ENCODE measurements around the gene PKN2.

The PKN2 gene

GRCh38 chr1:88647749-88648415 lies 36.2 kb upstream of the PKN2 start:
- no peak for TF ChIP-seq CTCF (IDR thresholded peaks at IDR 0.05; ENCODE audit: low read length, missing control alignments)
- DNase-seq (ENCODE audit: low read depth), result no peak

GRCh38 chr1:88648706-88649105 lies 35.4 kb upstream of the PKN2 start:
- DNase-seq (ENCODE audit: low read depth), result no peak
- no peak for TF ChIP-seq CTCF (IDR thresholded peaks at IDR 0.05; ENCODE audit: low read length, missing control alignments)
- H3K4me3 ChIP-seq (replicated peaks; ENCODE audit: low read depth, low read length), result no peak overlapping the region

More at GRCh38 chr1:88647749-88648415, 36.2 kb upstream of the PKN2 start:
- no peak overlapping the region for H3K4me3 ChIP-seq (replicated peaks; ENCODE audit: low read depth, low read length)

GRCh38 chr1:88649932-88650331 lies 34.1 kb upstream of the PKN2 start:
- DNase-seq (ENCODE audit: low read depth), result no peak
- no peak overlapping the region for H3K4me3 ChIP-seq (replicated peaks; ENCODE audit: low read depth, low read length)
- TF ChIP-seq CTCF (IDR thresholded peaks at IDR 0.05; ENCODE audit: low read length, missing control alignments), result no peak

DNA sequence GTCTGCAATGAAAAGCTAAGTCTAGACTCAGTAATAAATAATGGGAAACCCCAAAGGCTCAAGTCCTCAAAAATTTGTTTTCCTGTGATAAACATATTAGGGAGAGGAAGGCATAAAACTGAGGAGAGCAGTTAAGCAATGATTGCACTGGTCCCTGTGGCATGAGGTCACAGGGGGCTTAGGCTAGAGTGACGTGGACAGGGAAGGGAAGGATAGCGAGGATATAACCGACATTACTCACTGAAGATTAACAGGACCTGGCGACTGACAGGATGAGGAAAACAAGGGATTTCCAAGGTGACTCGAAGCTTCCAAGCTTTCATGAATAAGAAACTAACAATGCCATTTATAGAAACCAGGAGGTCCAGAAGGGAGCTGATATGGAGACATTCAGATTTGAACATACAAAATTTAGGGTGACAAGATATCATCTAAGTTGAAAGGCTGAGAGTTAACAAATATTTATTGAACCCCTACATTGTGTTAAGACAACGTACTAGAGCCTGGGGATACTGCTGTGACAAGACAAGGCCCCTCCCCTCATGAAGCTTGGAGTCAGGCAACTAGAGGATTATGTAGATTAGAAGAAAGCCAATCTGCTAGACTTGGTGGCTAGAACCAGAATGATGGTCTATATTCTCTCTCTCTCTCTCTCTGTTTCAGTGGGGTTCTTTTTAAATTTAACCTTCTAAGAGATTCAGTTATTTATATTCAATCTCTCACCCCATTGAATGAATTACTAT lies 33.2 kb upstream of the PKN2 start:
- H3K4me3 ChIP-seq (replicated peaks; ENCODE audit: low read depth, low read length), result no peak overlapping the region
- TF ChIP-seq CTCF (IDR thresholded peaks at IDR 0.05; ENCODE audit: low read length, missing control alignments), result no peak
- peak; percentile 23 for DNase-seq (ENCODE audit: low read depth)

GRCh38 chr1:88655140-88655539 lies 28.9 kb upstream of the PKN2 start:
- no peak for TF ChIP-seq CTCF (IDR thresholded peaks at IDR 0.05; ENCODE audit: low read length, missing control alignments)
- DNase-seq (ENCODE audit: low read depth), result no peak
- H3K4me3 ChIP-seq (replicated peaks; ENCODE audit: low read depth, low read length), result no peak overlapping the region

GRCh38 chr1:88655685-88656299 lies 28.3 kb upstream of the PKN2 start:
- TF ChIP-seq CTCF (IDR thresholded peaks at IDR 0.05; ENCODE audit: low read length, missing control alignments), result peak; percentile 53
- peak; percentile 64 for DNase-seq (ENCODE audit: low read depth)
- no peak overlapping the region for H3K4me3 ChIP-seq (replicated peaks; ENCODE audit: low read depth, low read length)

All from fibroblast of pulmonary artery (primary cell).